Measurements from ENCODE around the gene RRH.

DNA sequence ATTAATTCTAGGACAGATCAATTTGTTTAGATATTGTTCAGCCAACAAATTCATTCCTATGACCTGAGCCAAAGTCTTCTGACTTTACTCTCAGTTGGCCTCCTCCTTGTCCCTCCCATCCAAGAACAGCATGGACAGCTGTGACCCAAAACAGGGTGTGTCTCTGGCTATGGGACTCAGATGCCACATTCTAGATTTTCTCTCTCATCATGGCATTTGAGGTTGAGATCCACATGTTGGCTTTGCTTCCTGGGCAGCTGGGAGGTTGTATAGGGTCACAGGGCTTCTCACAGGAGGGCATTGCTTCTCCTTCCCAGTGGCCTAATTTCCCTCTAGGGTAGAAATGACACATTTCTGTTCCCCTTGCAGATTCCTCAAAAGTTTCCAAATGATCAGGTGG is 62.3 kb downstream of the RRH start:
- TF ChIP-seq, protein P1, sequence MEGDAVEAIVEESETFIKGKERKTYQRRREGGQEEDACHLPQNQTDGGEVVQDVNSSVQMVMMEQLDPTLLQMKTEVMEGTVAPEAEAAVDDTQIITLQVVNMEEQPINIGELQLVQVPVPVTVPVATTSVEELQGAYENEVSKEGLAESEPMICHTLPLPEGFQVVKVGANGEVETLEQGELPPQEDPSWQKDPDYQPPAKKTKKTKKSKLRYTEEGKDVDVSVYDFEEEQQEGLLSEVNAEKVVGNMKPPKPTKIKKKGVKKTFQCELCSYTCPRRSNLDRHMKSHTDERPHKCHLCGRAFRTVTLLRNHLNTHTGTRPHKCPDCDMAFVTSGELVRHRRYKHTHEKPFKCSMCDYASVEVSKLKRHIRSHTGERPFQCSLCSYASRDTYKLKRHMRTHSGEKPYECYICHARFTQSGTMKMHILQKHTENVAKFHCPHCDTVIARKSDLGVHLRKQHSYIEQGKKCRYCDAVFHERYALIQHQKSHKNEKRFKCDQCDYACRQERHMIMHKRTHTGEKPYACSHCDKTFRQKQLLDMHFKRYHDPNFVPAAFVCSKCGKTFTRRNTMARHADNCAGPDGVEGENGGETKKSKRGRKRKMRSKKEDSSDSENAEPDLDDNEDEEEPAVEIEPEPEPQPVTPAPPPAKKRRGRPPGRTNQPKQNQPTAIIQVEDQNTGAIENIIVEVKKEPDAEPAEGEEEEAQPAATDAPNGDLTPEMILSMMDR (IDR thresholded peaks at IDR 0.05), result no peak
- TF ChIP-seq JUN (CRISPR knock-in tag; IDR thresholded peaks at IDR 0.05) (no peak), TEAD4 (CRISPR knock-in tag; IDR thresholded peaks at IDR 0.05) (no peak), CREB1 (CRISPR knock-in tag; IDR thresholded peaks at IDR 0.05) (no peak), GRHL2 (CRISPR knock-in tag; IDR thresholded peaks at IDR 0.05; ENCODE audit: insufficient replicate concordance, severe bottlenecking) (no peak), CBFB (CRISPR knock-in tag; IDR thresholded peaks at IDR 0.05; ENCODE audit: low read depth) (no peak), NFE2L1 (CRISPR knock-in tag; IDR thresholded peaks at IDR 0.05) (no peak), ZNF232 (CRISPR knock-in tag; IDR thresholded peaks at IDR 0.05) (no peak), SP1 (CRISPR knock-in tag; conservative IDR thresholded peaks at IDR 0.05) (no peak)
- TF ChIP-seq, protein P2, sequence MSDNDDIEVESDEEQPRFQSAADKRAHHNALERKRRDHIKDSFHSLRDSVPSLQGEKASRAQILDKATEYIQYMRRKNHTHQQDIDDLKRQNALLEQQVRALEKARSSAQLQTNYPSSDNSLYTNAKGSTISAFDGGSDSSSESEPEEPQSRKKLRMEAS (CRISPR knock-in tag; IDR thresholded peaks at IDR 0.05), result no peak
- TF ChIP-seq, protein P3, sequence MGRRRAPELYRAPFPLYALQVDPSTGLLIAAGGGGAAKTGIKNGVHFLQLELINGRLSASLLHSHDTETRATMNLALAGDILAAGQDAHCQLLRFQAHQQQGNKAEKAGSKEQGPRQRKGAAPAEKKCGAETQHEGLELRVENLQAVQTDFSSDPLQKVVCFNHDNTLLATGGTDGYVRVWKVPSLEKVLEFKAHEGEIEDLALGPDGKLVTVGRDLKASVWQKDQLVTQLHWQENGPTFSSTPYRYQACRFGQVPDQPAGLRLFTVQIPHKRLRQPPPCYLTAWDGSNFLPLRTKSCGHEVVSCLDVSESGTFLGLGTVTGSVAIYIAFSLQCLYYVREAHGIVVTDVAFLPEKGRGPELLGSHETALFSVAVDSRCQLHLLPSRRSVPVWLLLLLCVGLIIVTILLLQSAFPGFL (CRISPR knock-in tag; IDR thresholded peaks at IDR 0.05; ENCODE audit: borderline replicate concordance), result no peak
- TF ChIP-seq, protein P4, sequence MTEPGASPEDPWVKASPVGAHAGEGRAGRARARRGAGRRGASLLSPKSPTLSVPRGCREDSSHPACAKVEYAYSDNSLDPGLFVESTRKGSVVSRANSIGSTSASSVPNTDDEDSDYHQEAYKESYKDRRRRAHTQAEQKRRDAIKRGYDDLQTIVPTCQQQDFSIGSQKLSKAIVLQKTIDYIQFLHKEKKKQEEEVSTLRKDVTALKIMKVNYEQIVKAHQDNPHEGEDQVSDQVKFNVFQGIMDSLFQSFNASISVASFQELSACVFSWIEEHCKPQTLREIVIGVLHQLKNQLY (CRISPR knock-in tag; IDR thresholded peaks at IDR 0.05), result no peak
- TF ChIP-seq, protein P5, sequence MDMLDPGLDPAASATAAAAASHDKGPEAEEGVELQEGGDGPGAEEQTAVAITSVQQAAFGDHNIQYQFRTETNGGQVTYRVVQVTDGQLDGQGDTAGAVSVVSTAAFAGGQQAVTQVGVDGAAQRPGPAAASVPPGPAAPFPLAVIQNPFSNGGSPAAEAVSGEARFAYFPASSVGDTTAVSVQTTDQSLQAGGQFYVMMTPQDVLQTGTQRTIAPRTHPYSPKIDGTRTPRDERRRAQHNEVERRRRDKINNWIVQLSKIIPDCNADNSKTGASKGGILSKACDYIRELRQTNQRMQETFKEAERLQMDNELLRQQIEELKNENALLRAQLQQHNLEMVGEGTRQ (CRISPR knock-in tag; IDR thresholded peaks at IDR 0.05), result no peak
- TF ChIP-seq, protein P6, sequence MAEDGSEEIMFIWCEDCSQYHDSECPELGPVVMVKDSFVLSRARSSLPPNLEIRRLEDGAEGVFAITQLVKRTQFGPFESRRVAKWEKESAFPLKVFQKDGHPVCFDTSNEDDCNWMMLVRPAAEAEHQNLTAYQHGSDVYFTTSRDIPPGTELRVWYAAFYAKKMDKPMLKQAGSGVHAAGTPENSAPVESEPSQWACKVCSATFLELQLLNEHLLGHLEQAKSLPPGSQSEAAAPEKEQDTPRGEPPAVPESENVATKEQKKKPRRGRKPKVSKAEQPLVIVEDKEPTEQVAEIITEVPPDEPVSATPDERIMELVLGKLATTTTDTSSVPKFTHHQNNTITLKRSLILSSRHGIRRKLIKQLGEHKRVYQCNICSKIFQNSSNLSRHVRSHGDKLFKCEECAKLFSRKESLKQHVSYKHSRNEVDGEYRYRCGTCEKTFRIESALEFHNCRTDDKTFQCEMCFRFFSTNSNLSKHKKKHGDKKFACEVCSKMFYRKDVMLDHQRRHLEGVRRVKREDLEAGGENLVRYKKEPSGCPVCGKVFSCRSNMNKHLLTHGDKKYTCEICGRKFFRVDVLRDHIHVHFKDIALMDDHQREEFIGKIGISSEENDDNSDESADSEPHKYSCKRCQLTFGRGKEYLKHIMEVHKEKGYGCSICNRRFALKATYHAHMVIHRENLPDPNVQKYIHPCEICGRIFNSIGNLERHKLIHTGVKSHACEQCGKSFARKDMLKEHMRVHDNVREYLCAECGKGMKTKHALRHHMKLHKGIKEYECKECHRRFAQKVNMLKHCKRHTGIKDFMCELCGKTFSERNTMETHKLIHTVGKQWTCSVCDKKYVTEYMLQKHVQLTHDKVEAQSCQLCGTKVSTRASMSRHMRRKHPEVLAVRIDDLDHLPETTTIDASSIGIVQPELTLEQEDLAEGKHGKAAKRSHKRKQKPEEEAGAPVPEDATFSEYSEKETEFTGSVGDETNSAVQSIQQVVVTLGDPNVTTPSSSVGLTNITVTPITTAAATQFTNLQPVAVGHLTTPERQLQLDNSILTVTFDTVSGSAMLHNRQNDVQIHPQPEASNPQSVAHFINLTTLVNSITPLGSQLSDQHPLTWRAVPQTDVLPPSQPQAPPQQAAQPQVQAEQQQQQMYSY (CRISPR knock-in tag; IDR thresholded peaks at IDR 0.05), result no peak
